ENCODE results near the gene SLC10A4. TPM values are rescaled to one million over a fixed set of nuclear protein-coding genes. Genes with fewer than 3 reads are reported as not detected.

SLC10A4 gene
- total and polyA plus RNA-seq, 2 of the 4 experiments (the other 2 are of a cell fraction) = not detected

GRCh38 chr4:48506716-48507115 is 23.6 kb downstream of the SLC10A4 start:
- TF ChIP-seq CTCF (conservative IDR thresholded peaks at IDR 0.05; ENCODE audit: low read depth, low read length) (no peak), RAD21 (IDR thresholded peaks at IDR 0.05; ENCODE audit: low read length) (no peak), BHLHE40 (IDR thresholded peaks at IDR 0.05; ENCODE audit: low read depth, low read length) (no peak), CEBPB (IDR thresholded peaks at IDR 0.05; ENCODE audit: low read depth, low read length) (no peak), FOS (IDR thresholded peaks at IDR 0.05; ENCODE audit: low read depth, low read length) (no peak), MAZ (IDR thresholded peaks at IDR 0.05; ENCODE audit: borderline replicate concordance, low read depth, low read length) (no peak), NFE2L2 (IDR thresholded peaks at IDR 0.05; ENCODE audit: low read depth, low read length) (no peak)
- TF ChIP-seq, protein P1, sequence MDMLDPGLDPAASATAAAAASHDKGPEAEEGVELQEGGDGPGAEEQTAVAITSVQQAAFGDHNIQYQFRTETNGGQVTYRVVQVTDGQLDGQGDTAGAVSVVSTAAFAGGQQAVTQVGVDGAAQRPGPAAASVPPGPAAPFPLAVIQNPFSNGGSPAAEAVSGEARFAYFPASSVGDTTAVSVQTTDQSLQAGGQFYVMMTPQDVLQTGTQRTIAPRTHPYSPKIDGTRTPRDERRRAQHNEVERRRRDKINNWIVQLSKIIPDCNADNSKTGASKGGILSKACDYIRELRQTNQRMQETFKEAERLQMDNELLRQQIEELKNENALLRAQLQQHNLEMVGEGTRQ (IDR thresholded peaks at IDR 0.05; ENCODE audit: low read depth, low read length) = no peak
- TF ChIP-seq, protein P2, sequence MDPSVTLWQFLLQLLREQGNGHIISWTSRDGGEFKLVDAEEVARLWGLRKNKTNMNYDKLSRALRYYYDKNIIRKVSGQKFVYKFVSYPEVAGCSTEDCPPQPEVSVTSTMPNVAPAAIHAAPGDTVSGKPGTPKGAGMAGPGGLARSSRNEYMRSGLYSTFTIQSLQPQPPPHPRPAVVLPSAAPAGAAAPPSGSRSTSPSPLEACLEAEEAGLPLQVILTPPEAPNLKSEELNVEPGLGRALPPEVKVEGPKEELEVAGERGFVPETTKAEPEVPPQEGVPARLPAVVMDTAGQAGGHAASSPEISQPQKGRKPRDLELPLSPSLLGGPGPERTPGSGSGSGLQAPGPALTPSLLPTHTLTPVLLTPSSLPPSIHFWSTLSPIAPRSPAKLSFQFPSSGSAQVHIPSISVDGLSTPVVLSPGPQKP (IDR thresholded peaks at IDR 0.05; ENCODE audit: borderline replicate concordance, low read depth, low read length) = no peak
- no peak overlapping the region for H4K8ac ChIP-seq (ENCODE audit: low read depth in 2 of 2, low read length in 2 of 2)
- no peak overlapping the region for H3K18ac ChIP-seq (ENCODE audit: low read depth, low read length)
- H2AFZ ChIP-seq (replicated peaks; ENCODE audit: low read length, poor library complexity) = no peak overlapping the region
- H3K56ac ChIP-seq (ENCODE audit: extremely low read depth, insufficient read depth, low read length) = no peak overlapping the region
- no peaks in the 10 kb centered on the region for H3K9me1 ChIP-seq (ENCODE audit: insufficient read depth, low read length)
- H3K4ac ChIP-seq (ENCODE audit: low read depth, low read length) = no peak overlapping the region
- no peak overlapping the region for H3K4me2 ChIP-seq (ENCODE audit: low read depth, low read length)
- no peak overlapping the region for H3K27ac ChIP-seq (ENCODE audit: insufficient read depth, low read length)
- H4K5ac ChIP-seq (ENCODE audit: low read depth, low read length) = no peak overlapping the region
- no TSS peak for BruUV-seq (replicated peaks)
- H3K4me3 ChIP-seq (ENCODE audit: insufficient read depth, low read depth, low read length) = no peak overlapping the region
- DNase-seq = no peak
- H4K91ac ChIP-seq (ENCODE audit: insufficient read depth, low read depth, low read length) = no peak overlapping the region
- H3K9ac ChIP-seq (ENCODE audit: low read depth, low read length) = no peak overlapping the region
- no peak for ATAC-seq (ENCODE audit: low read depth)
- POLR2A ChIA-PET (ENCODE audit: unreplicated experiment) = no interaction called here
- H2BK120ac ChIP-seq (ENCODE audit: low read depth, low read length) = no peak overlapping the region
- H2BK20ac ChIP-seq (ENCODE audit: low read depth, low read length) = no peak overlapping the region
- in situ Hi-C loops (cut with MboI; ENCODE audit: low sequenced_read_pairs) = no loop called here
- no peak overlapping the region for H2AK5ac ChIP-seq (ENCODE audit: low read depth, low read length)
- CTCF ChIA-PET = interaction anchor here (0.8 kb wide), 1 partner anchor 39 kb away, joined by 4 read pairs; no protein-coding TSS in a partner anchor
- no peak overlapping the region for H3K14ac ChIP-seq (replicated peaks; ENCODE audit: low read depth, low read length)
- intact Hi-C loops (cut with micrococcal nuclease) = loop anchor here (10.0 kb wide), 1 partner anchor 52 kb away; no protein-coding TSS in a partner anchor
- no CpG with 5 or more reads among the region's 2 CpGs for WGBS, 2 experiments (ENCODE audit: extremely low coverage in 2 of 2, insufficient read length in 1 of 2)
- no peaks in the 10 kb centered on the region for H4K20me1 ChIP-seq (ENCODE audit: insufficient read depth, low read length)
- no peaks in the 10 kb centered on the region for H3K9me3 ChIP-seq (ENCODE audit: control insufficient read depth, insufficient read depth, low read length)
- no peaks in the 10 kb centered on the region; a peak in 1 of 4 replicates for H3K79me1 ChIP-seq (ENCODE audit: low read depth in 1 of 2, low read length in 2 of 2)
- no peak overlapping the region for H3K23ac ChIP-seq (ENCODE audit: low read depth, low read length)
- H2AK9ac ChIP-seq (replicated peaks; ENCODE audit: low read depth, low read length, poor library complexity) = no peak overlapping the region
- no peak overlapping the region for H2BK15ac ChIP-seq (ENCODE audit: low read depth, low read length)
- H2BK5ac ChIP-seq (ENCODE audit: low read depth, low read length, poor library complexity, severe bottlenecking) = no peak overlapping the region
- H3K4me1 ChIP-seq (ENCODE audit: control insufficient read depth, insufficient read depth, low read length) = no peaks in the 10 kb centered on the region
- H3K27me3 ChIP-seq (ENCODE audit: control insufficient read depth, insufficient read depth, low read length) = no peaks in the 10 kb centered on the region
- dilution Hi-C loops (cut with HindIII; ENCODE audit: low sequenced_read_pairs, unreplicated experiment) = no loop called here
- peaks cover 19% of the 10 kb centered on the region for H3K36me3 ChIP-seq (ENCODE audit: control insufficient read depth, insufficient read depth, low read length)
